GM23338 (cell line): Measurements from ENCODE around the gene SERINC1. TPM values are rescaled to one million over a fixed set of nuclear protein-coding genes. Genes with fewer than 3 reads are reported as not detected.

Experiments used
- ATAC-seq: fragments of 200-7000 bp; cut with Tn5 transposase; 3 replicates; pipeline ENCODE4 v1.9.1; 2020
- DNase-seq: peaks from one replicate; pipeline ENCODE4 v3.0.0-alpha.2; 2015; ENCODE audit warnings: low spot score
- H2AFZ ChIP-seq: fragments of 200-600 bp; sonication (generic); 2 replicates; pipeline ENCODE4 v1.8.0; 2016; ENCODE audit warnings: antibody characterized with exemption, mild to moderate bottlenecking, moderate library complexity
- H3F3A ChIP-seq: fragments of 200-600 bp; sonication (generic); replicated peaks from 2 replicates; pipeline ENCODE4 v1.8.0; 2017; ENCODE audit warnings: antibody characterized with exemption, mixed run types, low read depth
- H3K27ac ChIP-seq: fragments of 200-600 bp; sonication (generic); 2 replicates; pipeline ENCODE4 v1.6.1; 2016; ENCODE audit warnings: low read depth
- H3K27me3 ChIP-seq: fragments of 200-600 bp; sonication (generic); 2 replicates; pipeline ENCODE4 v1.8.0; 2016; ENCODE audit warnings: mild to moderate bottlenecking, mixed run types, moderate library complexity; ENCODE audit not compliant: insufficient read depth
- H3K36me3 ChIP-seq: fragments of 200-600 bp; sonication (generic); 2 replicates; pipeline ENCODE4 v1.8.0; 2016; ENCODE audit warnings: mild to moderate bottlenecking; ENCODE audit not compliant: insufficient read depth
- H3K4me1 ChIP-seq: fragments of 200-600 bp; sonication (generic); 2 replicates; pipeline ENCODE4 v1.8.0; 2016; ENCODE audit warnings: mild to moderate bottlenecking, moderate library complexity; ENCODE audit not compliant: insufficient read depth
- H3K4me2 ChIP-seq: fragments of 200-600 bp; sonication (generic); 2 replicates; pipeline ENCODE4 v1.7.1; 2017; ENCODE audit warnings: mixed run types
- H3K4me3 ChIP-seq: fragments of 200-600 bp; sonication (generic); 2 replicates; pipeline ENCODE4 v1.6.1; 2016; ENCODE audit warnings: mixed run types
- H3K79me2 ChIP-seq: fragments of 200-600 bp; sonication (generic); replicated peaks from 2 replicates; pipeline ENCODE4 v1.8.0; 2017; ENCODE audit warnings: mild to moderate bottlenecking; ENCODE audit not compliant: insufficient read depth
- H3K9me2 ChIP-seq: fragments of 200-600 bp; sonication (generic); 2 replicates; pipeline ENCODE4 v1.8.0; 2017; ENCODE audit not compliant: insufficient read depth
- H4K20me1 ChIP-seq: fragments of 200-600 bp; sonication (generic); replicated peaks from 2 replicates; pipeline ENCODE4 v1.8.0; 2017; ENCODE audit warnings: mild to moderate bottlenecking; ENCODE audit not compliant: insufficient read depth
- H3K27ac Mint-ChIP-seq: 2 replicates; pipeline ENCODE4 v1.8.0; 2020; ENCODE audit warnings: inconsistent platforms, mild to moderate bottlenecking, moderate library complexity, mixed read lengths
- H3K27me3 Mint-ChIP-seq: 3 replicates; pipeline ENCODE4 v1.8.0; 2022; ENCODE audit warnings: low read depth, mild to moderate bottlenecking, moderate library complexity, mixed read lengths, inconsistent platforms; ENCODE audit not compliant: insufficient read depth, poor library complexity
- H3K36me3 Mint-ChIP-seq: 3 replicates; pipeline ENCODE4 v1.8.0; 2021; ENCODE audit warnings: low read depth, mild to moderate bottlenecking, inconsistent platforms, moderate library complexity, mixed read lengths
- H3K4me1 Mint-ChIP-seq: 3 replicates; pipeline ENCODE4 v1.8.0; 2020; ENCODE audit warnings: mild to moderate bottlenecking, inconsistent platforms, mixed read lengths
- H3K4me3 Mint-ChIP-seq: 3 replicates; pipeline ENCODE4 v1.8.0; 2021; ENCODE audit warnings: moderate library complexity, mild to moderate bottlenecking, inconsistent platforms, mixed read lengths
- H3K9me3 Mint-ChIP-seq: 3 replicates; pipeline ENCODE4 v1.8.0; 2020; ENCODE audit warnings: moderate library complexity, mild to moderate bottlenecking, inconsistent platforms, mixed read lengths
- CREB1 ChIP-seq: fragments of 250-450 bp; sonication (Bioruptor Pico); IDR thresholded peaks from 2 replicates; pipeline ENCODE4 v1.5.0; 2020; ENCODE audit warnings: low read depth, mild to moderate bottlenecking, moderate library complexity
- CTCF ChIP-seq, 2 experiments: fragments of 200-600 bp in 1 of 2; sonication (generic) in 1 of 2; conservative IDR thresholded peaks; 2 replicates each; pipeline versions ENCODE4 v1.5.1 to v1.6.1; 2016 to 2017; ENCODE audit warnings: antibody characterized with exemption in 2 of 2, low read depth in 2 of 2, mild to moderate bottlenecking in 2 of 2, moderate library complexity in 1 of 2
- EZH2 ChIP-seq: fragments of 200-600 bp; sonication (generic); IDR thresholded peaks from one replicate; pipeline ENCODE4 v1.8.0; 2017; ENCODE audit warnings: antibody characterized with exemption, mild to moderate bottlenecking, low read depth; ENCODE audit not compliant: unreplicated experiment
- EZH2phosphoT487 ChIP-seq: fragments of 200-600 bp; sonication (generic); IDR thresholded peaks from one replicate; pipeline ENCODE4 v1.8.1; 2018; ENCODE audit warnings: antibody characterized with exemption; ENCODE audit not compliant: unreplicated experiment
- JUNB ChIP-seq: IDR thresholded peaks from one replicate; pipeline ENCODE4 v1.6.1; 2016; ENCODE audit warnings: antibody characterized with exemption; ENCODE audit not compliant: unreplicated experiment
- NANOG ChIP-seq: IDR thresholded peaks from 2 replicates; pipeline ENCODE4 v1.6.1; 2016; ENCODE audit warnings: antibody characterized with exemption, borderline replicate concordance
- STAT1 ChIP-seq: IDR thresholded peaks from one replicate; pipeline ENCODE4 v1.6.1; 2016; ENCODE audit warnings: antibody characterized with exemption; ENCODE audit not compliant: unreplicated experiment
- ZNF114 ChIP-seq: fragments of 250-450 bp; sonication (Bioruptor Pico); IDR thresholded peaks from 2 replicates; pipeline ENCODE4 v1.5.0; 2020; ENCODE audit warnings: mild to moderate bottlenecking, moderate library complexity
- ZNF331 ChIP-seq: fragments of 250-450 bp; sonication (Bioruptor Pico); IDR thresholded peaks from 2 replicates; pipeline ENCODE4 v1.5.0; 2020; ENCODE audit warnings: low read depth, mild to moderate bottlenecking, moderate library complexity
- polyA plus RNA-seq: library from polyadenylated mRNA; unstranded; fragments of >200 nt; fragmentation: Nextera tagmentation; extraction: Ambion mirVana; gene quantifications from 2 replicates; pipeline ENCODE4 v1.2.1, GENCODE V29; 2016
- total RNA-seq: library from RNA; depleted of rRNA; stranded (reverse); fragments of >200 nt; shearing (Covaris generic); gene quantifications from 2 replicates; pipeline ENCODE4 v1.2.3, GENCODE V29; 2014
- TF ChIP-seq, protein P1 (sequence below): IDR thresholded peaks from 2 replicates; pipeline ENCODE4 v1.6.1; 2016; ENCODE audit warnings: antibody characterized with exemption
- TF ChIP-seq, protein P2 (sequence below): IDR thresholded peaks from one replicate; pipeline ENCODE4 v1.6.1; 2018; ENCODE audit warnings: antibody characterized with exemption; ENCODE audit not compliant: unreplicated experiment

The SERINC1 gene
- total and polyA plus RNA-seq, 2 experiments from 2014 or later: 17.6 to 43.0 TPM

DNA sequence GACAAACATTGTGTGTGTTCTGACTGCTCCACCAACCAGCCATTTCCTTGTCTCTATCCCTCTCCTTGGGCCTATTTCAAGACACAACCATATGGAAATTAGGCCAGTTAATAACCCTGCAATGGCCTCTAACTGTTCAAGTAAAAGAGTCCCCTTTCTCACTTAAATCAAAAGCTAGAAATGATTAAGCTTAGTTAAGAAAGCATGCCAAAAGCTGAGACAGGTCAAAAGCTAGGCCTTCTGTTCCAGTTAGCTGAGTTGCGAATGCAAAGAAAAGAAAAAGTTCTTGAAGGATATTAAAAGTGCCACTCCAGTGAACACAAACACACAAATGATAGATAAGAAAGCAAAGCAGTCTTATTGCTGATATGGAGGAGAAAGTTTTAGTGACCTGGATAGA, 22.5 kb downstream of the SERINC1 start:
- no peaks in the 10 kb centered on the region for H3K9me2 ChIP-seq
- H3K27ac Mint-ChIP-seq: no peak overlapping the region
- no peaks in the 10 kb centered on the region for H4K20me1 ChIP-seq
- H2AFZ ChIP-seq: no peak overlapping the region
- no peak overlapping the region for H3K4me3 Mint-ChIP-seq
- H3K27me3 Mint-ChIP-seq: no peaks in the 10 kb centered on the region
- H3K4me1 Mint-ChIP-seq: peaks cover 13% of the 10 kb centered on the region
- peaks cover 22% of the 10 kb centered on the region; the same call in 2 of the 3 replicates for H3K36me3 Mint-ChIP-seq
- no peaks in the 10 kb centered on the region for H3K36me3 ChIP-seq
- TF ChIP-seq NANOG (no peak), CTCF (conservative IDR thresholded peaks at IDR 0.05; ENCODE audit: low read depth in 2 of 2) (no peak), EZH2 (no peak)
- TF ChIP-seq, protein P1, sequence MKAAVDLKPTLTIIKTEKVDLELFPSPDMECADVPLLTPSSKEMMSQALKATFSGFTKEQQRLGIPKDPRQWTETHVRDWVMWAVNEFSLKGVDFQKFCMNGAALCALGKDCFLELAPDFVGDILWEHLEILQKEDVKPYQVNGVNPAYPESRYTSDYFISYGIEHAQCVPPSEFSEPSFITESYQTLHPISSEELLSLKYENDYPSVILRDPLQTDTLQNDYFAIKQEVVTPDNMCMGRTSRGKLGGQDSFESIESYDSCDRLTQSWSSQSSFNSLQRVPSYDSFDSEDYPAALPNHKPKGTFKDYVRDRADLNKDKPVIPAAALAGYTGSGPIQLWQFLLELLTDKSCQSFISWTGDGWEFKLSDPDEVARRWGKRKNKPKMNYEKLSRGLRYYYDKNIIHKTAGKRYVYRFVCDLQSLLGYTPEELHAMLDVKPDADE: no peak
- peaks cover 14% of the 10 kb centered on the region for H3K4me1 ChIP-seq
- ATAC-seq (no peak), DNase-seq (no peak)
- no peaks in the 10 kb centered on the region for H3K79me2 ChIP-seq
- no peaks in the 10 kb centered on the region for H3K9me3 Mint-ChIP-seq
- no peaks in the 10 kb centered on the region for H3F3A ChIP-seq
- H3K27ac ChIP-seq: no peak overlapping the region
- no peaks in the 10 kb centered on the region for H3K27me3 ChIP-seq
- no peak overlapping the region for H3K4me2 ChIP-seq
- H3K4me3 ChIP-seq: no peak overlapping the region

DNA sequence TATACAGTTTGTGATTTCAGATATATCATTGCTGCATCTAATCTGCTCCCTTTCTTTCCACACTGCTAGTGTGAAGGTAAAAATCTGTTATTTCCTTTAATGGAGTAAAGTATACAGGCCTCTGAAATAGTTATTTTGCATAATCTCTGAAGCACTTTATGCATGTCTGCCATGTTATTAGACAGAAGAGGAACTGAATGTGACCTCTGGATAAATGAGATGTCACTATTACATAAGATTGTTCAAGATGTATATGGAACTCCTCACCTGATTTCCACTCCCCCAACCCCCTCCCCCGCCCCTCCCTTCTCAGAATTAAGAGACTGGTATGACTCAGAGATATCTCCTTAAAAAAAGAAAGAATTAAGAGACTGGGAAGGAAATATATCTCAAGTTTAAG, 26.3 kb downstream of the SERINC1 start:
- Histone ChIP-seq H3K4me2 (no peak overlapping the region), H2AFZ (no peak overlapping the region), H3F3A (no peaks in the 10 kb centered on the region), H3K27me3 (no peaks in the 10 kb centered on the region), H3K4me3 (no peak overlapping the region), H3K36me3 (no peaks in the 10 kb centered on the region), H4K20me1 (no peaks in the 10 kb centered on the region), H3K9me2 (no peaks in the 10 kb centered on the region), H3K27ac (no peak overlapping the region), H3K4me1 (no peaks in the 10 kb centered on the region), H3K79me2 (no peaks in the 10 kb centered on the region)
- no peak for DNase-seq
- Mint-ChIP-seq H3K4me3 (no peak overlapping the region), H3K27me3 (no peaks in the 10 kb centered on the region), H3K9me3 (peaks cover 7% of the 10 kb centered on the region; the same call in 2 of the 3 replicates), H3K4me1 (no peaks in the 10 kb centered on the region), H3K36me3 (peaks cover 22% of the 10 kb centered on the region), H3K27ac (no peak overlapping the region)
- no peak for ATAC-seq
- TF ChIP-seq ZNF331 (CRISPR knock-in tag): no peak
- TF ChIP-seq STAT1: no peak
- TF ChIP-seq, protein P1: no peak
- no peak for TF ChIP-seq JUNB
- no peak for TF ChIP-seq EZH2phosphoT487
- TF ChIP-seq NANOG: no peak
- TF ChIP-seq, protein P2, sequence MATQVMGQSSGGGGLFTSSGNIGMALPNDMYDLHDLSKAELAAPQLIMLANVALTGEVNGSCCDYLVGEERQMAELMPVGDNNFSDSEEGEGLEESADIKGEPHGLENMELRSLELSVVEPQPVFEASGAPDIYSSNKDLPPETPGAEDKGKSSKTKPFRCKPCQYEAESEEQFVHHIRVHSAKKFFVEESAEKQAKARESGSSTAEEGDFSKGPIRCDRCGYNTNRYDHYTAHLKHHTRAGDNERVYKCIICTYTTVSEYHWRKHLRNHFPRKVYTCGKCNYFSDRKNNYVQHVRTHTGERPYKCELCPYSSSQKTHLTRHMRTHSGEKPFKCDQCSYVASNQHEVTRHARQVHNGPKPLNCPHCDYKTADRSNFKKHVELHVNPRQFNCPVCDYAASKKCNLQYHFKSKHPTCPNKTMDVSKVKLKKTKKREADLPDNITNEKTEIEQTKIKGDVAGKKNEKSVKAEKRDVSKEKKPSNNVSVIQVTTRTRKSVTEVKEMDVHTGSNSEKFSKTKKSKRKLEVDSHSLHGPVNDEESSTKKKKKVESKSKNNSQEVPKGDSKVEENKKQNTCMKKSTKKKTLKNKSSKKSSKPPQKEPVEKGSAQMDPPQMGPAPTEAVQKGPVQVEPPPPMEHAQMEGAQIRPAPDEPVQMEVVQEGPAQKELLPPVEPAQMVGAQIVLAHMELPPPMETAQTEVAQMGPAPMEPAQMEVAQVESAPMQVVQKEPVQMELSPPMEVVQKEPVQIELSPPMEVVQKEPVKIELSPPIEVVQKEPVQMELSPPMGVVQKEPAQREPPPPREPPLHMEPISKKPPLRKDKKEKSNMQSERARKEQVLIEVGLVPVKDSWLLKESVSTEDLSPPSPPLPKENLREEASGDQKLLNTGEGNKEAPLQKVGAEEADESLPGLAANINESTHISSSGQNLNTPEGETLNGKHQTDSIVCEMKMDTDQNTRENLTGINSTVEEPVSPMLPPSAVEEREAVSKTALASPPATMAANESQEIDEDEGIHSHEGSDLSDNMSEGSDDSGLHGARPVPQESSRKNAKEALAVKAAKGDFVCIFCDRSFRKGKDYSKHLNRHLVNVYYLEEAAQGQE: no peak
- no peak for TF ChIP-seq EZH2
- TF ChIP-seq CREB1 (CRISPR knock-in tag): no peak
- no peak for TF ChIP-seq CTCF (conservative IDR thresholded peaks at IDR 0.05; ENCODE audit: low read depth in 2 of 2)
- no peak for TF ChIP-seq ZNF114 (CRISPR knock-in tag)
